ENCODE results near the gene RGS6. TPM values are rescaled to one million over a fixed set of nuclear protein-coding genes. Genes with fewer than 3 reads are reported as not detected.

The RGS6 gene
- total RNA-seq, 4 donors from 2014 or later, result 7.6 to 25.3 (median 17.2) TPM

DNA sequence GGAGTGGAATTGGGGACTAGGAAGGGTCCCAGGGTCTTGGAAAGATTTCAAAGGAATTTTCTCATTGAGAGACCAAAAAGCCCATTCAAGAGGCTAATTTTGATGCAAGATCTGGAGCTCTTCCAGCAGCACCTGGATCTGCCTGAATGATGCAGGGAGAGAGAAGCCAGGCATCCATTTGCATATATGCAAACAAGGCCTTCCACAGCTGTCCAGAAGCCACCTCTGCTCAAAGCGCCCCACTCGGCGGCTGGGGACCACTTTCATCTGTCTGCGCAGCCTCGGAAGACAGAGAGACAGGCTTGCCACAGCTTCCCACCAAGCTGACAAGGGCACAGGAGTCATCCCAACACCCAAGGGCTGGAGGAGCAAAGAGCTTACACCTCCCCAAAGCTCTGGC is 666.1 kb downstream of the RGS6 start:
- DNase-seq, result no peak
- no peak overlapping the region for H3K27ac ChIP-seq
- intact Hi-C loops (cut with DNase I), result no loop called here
- WGBS, 2 donors, result 87 to 96% methylated on average over 5 of the region's 5 CpGs
- H3K36me3 ChIP-seq, result no peaks in the 10 kb centered on the region
- no peaks in the 10 kb centered on the region for H3K27me3 ChIP-seq
- no peaks in the 10 kb centered on the region for H3K9me3 ChIP-seq
- no peaks in the 10 kb centered on the region for H3K4me1 ChIP-seq
- TF ChIP-seq POLR2A (IDR thresholded peaks at IDR 0.05), result no peak
- TF ChIP-seq, protein P1, sequence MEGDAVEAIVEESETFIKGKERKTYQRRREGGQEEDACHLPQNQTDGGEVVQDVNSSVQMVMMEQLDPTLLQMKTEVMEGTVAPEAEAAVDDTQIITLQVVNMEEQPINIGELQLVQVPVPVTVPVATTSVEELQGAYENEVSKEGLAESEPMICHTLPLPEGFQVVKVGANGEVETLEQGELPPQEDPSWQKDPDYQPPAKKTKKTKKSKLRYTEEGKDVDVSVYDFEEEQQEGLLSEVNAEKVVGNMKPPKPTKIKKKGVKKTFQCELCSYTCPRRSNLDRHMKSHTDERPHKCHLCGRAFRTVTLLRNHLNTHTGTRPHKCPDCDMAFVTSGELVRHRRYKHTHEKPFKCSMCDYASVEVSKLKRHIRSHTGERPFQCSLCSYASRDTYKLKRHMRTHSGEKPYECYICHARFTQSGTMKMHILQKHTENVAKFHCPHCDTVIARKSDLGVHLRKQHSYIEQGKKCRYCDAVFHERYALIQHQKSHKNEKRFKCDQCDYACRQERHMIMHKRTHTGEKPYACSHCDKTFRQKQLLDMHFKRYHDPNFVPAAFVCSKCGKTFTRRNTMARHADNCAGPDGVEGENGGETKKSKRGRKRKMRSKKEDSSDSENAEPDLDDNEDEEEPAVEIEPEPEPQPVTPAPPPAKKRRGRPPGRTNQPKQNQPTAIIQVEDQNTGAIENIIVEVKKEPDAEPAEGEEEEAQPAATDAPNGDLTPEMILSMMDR (IDR thresholded peaks at IDR 0.05), result no peak
- H3K4me3 ChIP-seq (replicated peaks in 1 of 3), result no peak overlapping the region

DNA sequence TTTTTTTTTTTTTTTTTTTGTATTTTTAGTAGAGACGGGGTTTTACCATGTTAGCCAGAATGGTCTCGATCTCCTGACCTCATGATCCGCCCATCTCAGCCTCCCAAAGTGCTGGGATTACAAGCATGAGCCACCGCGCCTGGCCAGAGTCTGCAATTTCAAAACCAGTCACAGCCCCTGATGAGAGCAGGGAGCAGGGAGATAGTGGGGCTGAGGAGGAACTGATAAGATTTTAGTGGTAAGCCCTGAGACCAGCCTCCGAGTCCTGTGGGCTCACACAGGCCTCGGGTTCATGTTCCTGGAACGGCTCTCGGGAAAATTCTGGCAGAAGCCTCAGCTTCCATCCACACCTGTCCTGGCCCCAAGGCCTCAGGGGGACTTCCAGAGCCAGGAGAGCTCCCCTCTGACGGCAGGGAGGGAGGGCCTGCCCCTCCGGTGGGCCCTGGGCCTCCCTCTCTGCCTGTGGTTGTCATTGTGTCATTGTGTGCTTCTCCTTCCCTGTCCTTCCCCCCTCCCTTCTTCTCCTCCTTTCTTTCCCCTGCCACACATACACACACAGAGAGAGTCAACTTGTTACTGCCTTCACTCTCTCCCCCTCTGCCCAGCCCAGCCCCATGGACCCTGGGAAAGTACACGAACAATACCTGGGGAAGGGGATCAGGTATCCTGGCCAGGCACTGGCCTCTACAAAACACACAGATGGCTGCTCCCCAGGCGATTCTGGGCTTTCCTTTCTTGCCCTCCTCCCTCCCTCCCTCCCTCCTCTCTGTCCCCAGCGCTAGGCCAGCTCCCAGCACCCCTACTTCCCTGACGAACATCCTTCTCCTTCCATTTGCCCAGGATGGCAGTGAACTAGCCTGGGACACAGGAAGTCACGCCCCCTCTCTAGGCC is 667.6 kb downstream of the RGS6 start:
- TF ChIP-seq POLR2A (IDR thresholded peaks at IDR 0.05), result no peak
- TF ChIP-seq, protein P1 (IDR thresholded peaks at IDR 0.05), result no peak
- 85% methylated on average over 14 to 16 of the region's 16 CpGs for WGBS, 2 donors
- no peaks in the 10 kb centered on the region for H3K27me3 ChIP-seq
- H3K9me3 ChIP-seq, result no peaks in the 10 kb centered on the region
- no peak overlapping the region for H3K27ac ChIP-seq
- H3K36me3 ChIP-seq, result no peaks in the 10 kb centered on the region
- no peak for DNase-seq
- H3K4me1 ChIP-seq, result no peaks in the 10 kb centered on the region
- intact Hi-C loops (cut with DNase I), result no loop called here
- no peak overlapping the region for H3K4me3 ChIP-seq (replicated peaks in 1 of 3)

DNA sequence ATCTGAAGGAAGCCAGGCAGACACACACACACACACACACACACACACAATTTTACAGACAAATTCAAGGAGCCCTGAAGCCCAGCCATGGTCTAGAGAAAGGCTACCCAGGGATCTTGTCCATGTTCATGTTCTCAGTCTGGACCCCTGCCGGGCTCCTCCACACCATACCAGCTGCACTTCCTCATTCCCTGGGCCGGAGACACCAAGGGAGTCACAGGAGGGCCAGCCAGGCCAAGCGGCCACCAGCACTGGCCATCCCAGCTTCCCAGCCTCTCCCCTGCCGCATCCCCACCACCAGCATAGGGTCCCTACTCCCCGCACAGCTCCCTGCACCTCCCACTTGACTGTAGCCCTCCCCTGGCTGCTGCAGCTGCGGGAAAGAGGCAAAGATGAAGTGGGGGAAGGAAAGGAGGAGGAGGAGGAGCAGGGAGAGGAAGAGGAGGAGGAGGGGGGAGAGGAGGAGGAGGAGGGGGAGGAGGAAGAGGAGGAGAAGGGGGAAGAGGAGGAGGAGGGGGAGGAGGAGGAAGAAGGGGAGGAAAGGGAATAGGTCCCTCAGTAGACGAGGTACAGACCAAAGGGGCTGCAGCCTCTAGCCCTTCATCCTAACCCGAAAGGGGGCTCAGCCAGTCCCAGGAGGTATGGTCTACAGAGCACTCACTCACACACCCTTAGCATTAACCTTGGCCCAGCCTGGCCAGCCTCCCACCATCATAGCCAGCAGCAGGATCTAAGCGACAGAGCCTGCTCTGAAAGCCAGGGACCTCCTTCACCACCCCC is 668.5 kb downstream of the RGS6 start:
- no peak for DNase-seq
- 67 to 79% methylated on average over 9 of the region's 9 CpGs for WGBS, 2 donors
- H3K4me1 ChIP-seq, result no peaks in the 10 kb centered on the region
- H3K9me3 ChIP-seq, result no peaks in the 10 kb centered on the region
- H3K4me3 ChIP-seq (replicated peaks in 1 of 3), result no peak overlapping the region
- no peak overlapping the region for H3K27ac ChIP-seq
- H3K36me3 ChIP-seq, result no peaks in the 10 kb centered on the region
- no peak for TF ChIP-seq POLR2A (IDR thresholded peaks at IDR 0.05)
- TF ChIP-seq, protein P1 (IDR thresholded peaks at IDR 0.05), result no peak
- no peaks in the 10 kb centered on the region for H3K27me3 ChIP-seq
- intact Hi-C loops (cut with DNase I), result no loop called here

DNA sequence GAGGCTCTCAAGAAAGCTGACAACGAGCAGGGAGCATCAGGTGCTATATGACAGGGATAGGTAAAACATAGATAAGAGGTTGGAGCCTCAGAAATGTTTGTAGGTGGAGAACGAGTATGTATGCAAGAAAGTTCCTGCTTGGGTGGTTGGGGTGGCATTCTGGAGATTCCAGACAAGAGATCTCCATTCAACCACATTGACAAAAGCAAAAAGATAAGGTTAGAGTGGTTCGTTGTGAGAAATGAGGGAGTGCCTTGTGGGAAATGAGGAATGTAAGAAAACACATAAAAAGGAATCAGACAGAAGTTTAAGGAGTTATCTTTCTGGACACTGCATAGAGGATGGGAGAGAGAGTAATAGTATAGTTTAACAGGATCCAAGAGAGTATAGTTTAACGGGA is 671.4 kb downstream of the RGS6 start:
- Histone ChIP-seq H3K36me3 (no peaks in the 10 kb centered on the region), H3K9me3 (no peaks in the 10 kb centered on the region), H3K4me3 (replicated peaks in 1 of 3) (no peak overlapping the region), H3K27ac (no peak overlapping the region), H3K27me3 (no peaks in the 10 kb centered on the region), H3K4me1 (no peaks in the 10 kb centered on the region)
- intact Hi-C loops (cut with DNase I), result no loop called here
- TF ChIP-seq POLR2A (IDR thresholded peaks at IDR 0.05), result no peak
- TF ChIP-seq, protein P1 (IDR thresholded peaks at IDR 0.05), result no peak
- WGBS, 2 donors, result 71 to 72% methylated on average over 4 of the region's 4 CpGs
- no peak for DNase-seq

DNA sequence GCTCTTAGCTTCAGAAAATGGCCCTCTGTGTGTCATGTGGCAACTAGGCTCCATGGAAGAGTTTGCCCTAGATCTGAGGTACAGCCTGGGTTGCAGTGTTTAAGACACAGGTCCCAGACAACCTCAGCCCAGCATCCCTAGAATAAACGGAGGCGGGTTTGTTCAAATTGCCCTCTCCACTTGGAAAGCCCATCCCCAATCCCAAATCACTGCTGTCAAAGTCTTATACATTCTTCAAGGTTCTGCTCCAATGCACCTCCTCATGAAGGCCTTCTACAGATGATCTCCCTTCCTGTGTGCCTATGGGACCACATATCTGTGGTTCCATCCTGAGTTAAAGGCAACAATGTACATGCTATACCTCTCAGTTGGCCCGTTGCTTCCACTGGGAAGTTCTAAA is 671.9 kb downstream of the RGS6 start:
- no peaks in the 10 kb centered on the region for H3K9me3 ChIP-seq
- H3K27ac ChIP-seq, result no peak overlapping the region
- H3K4me3 ChIP-seq (replicated peaks in 1 of 3), result no peak overlapping the region
- no peak for TF ChIP-seq POLR2A (IDR thresholded peaks at IDR 0.05)
- TF ChIP-seq, protein P1 (IDR thresholded peaks at IDR 0.05), result no peak
- no peaks in the 10 kb centered on the region for H3K27me3 ChIP-seq
- H3K4me1 ChIP-seq, result no peaks in the 10 kb centered on the region
- 83 to 93% methylated on average over 3 of the region's 3 CpGs for WGBS, 2 donors
- intact Hi-C loops (cut with DNase I), result no loop called here
- DNase-seq, result no peak
- no peaks in the 10 kb centered on the region for H3K36me3 ChIP-seq

Data from thyroid gland (tissue), 4 donors.